ENCODE measurements around the gene ITGA2.
A peak's percentile ranks its signal among the peaks of the same experiment; 100 is the strongest.
"Not testable (repeated sequence)": the region's sequence is repeated elsewhere in the genome, so short reads cannot be mapped to it uniquely, and the experiment has no call there.

Gene ITGA2

GRCh38 chr5:53092242-53092641, 103.1 kb downstream of the ITGA2 start:
- H3K9me3 Mint-ChIP-seq: no peaks in the 10 kb centered on the region
- H3K36me3 Mint-ChIP-seq (ENCODE audit: low read depth): peaks cover 34% of the 10 kb centered on the region
- DNase-seq (ENCODE audit: low spot score): no peak
- H3K27ac Mint-ChIP-seq: no peak overlapping the region
- H3K27me3 Mint-ChIP-seq (ENCODE audit: low read depth): peaks cover 6% of the 10 kb centered on the region
- peaks cover 43% of the 10 kb centered on the region for H3K4me1 Mint-ChIP-seq (ENCODE audit: low read depth)
- no peak overlapping the region for H3K4me3 Mint-ChIP-seq

DNA sequence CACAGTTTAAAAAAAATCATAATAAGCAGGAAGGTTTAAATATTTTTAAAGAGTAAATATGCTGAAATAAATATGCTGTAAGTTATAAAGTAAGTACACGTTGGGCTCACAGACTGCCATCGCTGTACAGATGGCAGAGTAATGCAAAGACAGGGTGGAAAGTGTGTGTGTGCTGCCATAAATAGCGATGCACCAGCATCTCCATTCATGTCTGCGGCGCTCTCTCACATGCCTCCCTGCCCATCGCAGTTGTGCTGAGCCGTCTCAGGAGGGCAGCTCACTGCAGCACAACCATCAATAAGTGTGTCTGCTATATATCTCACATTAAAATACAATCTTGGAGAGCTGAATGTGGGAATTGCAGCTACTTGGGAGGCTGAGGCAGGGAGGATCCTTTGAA, 106.1 kb downstream of the ITGA2 start:
- Mint-ChIP-seq H3K4me3 (no peak overlapping the region), H3K27ac (no peak overlapping the region), H3K9me3 (no peaks in the 10 kb centered on the region), H3K27me3 (ENCODE audit: low read depth) (peaks cover 3% of the 10 kb centered on the region), H3K36me3 (ENCODE audit: low read depth) (peaks cover 44% of the 10 kb centered on the region), H3K4me1 (ENCODE audit: low read depth) (peaks cover 24% of the 10 kb centered on the region)
- no peak for DNase-seq (ENCODE audit: low spot score)

DNA sequence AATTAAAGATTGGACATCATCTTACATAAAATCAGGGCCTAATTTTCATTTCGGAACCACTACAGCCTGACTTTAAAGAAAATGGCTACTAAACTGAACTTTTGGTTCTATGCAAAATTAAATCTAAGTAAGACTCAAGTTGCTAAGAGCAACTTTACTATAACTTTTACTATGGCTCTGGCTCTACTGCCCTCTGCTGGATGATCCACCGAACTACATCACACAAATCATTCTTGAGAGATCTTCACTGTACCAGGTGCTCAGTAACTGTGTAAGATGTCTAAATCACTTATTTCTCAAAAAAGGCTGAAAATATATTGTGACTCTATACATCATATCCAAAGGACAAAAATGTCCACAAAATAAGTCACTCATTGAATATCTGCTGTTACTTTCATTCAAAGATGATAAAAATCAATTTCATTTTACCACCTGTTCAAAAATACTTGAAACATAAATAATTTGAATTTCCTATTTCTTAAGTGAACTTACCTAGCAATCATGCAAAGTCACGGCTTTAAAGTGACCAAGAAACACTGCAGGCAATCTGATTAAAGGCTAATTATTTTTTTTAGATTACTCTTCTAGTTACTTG, 106.9 kb downstream of the ITGA2 start:
- no peak overlapping the region for H3K27ac Mint-ChIP-seq
- peaks cover 18% of the 10 kb centered on the region for H3K4me1 Mint-ChIP-seq (ENCODE audit: low read depth)
- H3K9me3 Mint-ChIP-seq: no peaks in the 10 kb centered on the region
- peaks cover 39% of the 10 kb centered on the region for H3K36me3 Mint-ChIP-seq (ENCODE audit: low read depth)
- peak; percentile 55 for DNase-seq (ENCODE audit: low spot score)
- H3K27me3 Mint-ChIP-seq (ENCODE audit: low read depth): no peaks in the 10 kb centered on the region
- H3K4me3 Mint-ChIP-seq: no peak overlapping the region

- peaks cover 13% of the 10 kb centered on the region for H3K4me1 Mint-ChIP-seq (ENCODE audit: low read depth)
- peaks cover 49% of the 10 kb centered on the region for H3K36me3 Mint-ChIP-seq (ENCODE audit: low read depth)
- no peak overlapping the region for H3K27ac Mint-ChIP-seq
- no peak for DNase-seq (ENCODE audit: low spot score)
- no peaks in the 10 kb centered on the region for H3K27me3 Mint-ChIP-seq (ENCODE audit: low read depth)
- no peak overlapping the region for H3K4me3 Mint-ChIP-seq
- H3K9me3 Mint-ChIP-seq: no peaks in the 10 kb centered on the region
These were observed 110.4 kb downstream of the ITGA2 start for GRCh38 chr5:53099546-53099945.

DNA sequence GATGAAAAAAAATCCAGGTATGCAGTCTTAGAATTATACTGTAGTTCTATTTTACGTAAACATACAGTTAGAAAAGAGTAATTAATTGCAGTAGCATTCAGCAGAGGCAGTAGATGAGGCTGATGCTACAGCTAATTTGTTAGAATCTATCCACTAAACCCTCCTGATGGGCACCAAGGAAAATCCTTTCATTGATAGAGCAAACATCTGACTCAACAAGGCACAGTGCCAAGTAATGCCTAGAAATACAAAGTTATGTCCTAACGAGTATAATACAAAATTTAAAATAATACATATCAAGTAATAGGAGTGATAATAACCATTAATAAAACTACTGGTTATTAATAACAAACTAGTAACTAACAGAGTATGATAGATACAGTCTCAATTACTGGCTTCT, 111.5 kb downstream of the ITGA2 start:
- Mint-ChIP-seq H3K4me1 (ENCODE audit: low read depth) (peaks cover 12% of the 10 kb centered on the region), H3K4me3 (no peak overlapping the region), H3K36me3 (ENCODE audit: low read depth) (peaks cover 55% of the 10 kb centered on the region), H3K27ac (no peak overlapping the region), H3K27me3 (ENCODE audit: low read depth) (no peaks in the 10 kb centered on the region), H3K9me3 (no peaks in the 10 kb centered on the region)
- DNase-seq (ENCODE audit: low spot score): no peak

DNA sequence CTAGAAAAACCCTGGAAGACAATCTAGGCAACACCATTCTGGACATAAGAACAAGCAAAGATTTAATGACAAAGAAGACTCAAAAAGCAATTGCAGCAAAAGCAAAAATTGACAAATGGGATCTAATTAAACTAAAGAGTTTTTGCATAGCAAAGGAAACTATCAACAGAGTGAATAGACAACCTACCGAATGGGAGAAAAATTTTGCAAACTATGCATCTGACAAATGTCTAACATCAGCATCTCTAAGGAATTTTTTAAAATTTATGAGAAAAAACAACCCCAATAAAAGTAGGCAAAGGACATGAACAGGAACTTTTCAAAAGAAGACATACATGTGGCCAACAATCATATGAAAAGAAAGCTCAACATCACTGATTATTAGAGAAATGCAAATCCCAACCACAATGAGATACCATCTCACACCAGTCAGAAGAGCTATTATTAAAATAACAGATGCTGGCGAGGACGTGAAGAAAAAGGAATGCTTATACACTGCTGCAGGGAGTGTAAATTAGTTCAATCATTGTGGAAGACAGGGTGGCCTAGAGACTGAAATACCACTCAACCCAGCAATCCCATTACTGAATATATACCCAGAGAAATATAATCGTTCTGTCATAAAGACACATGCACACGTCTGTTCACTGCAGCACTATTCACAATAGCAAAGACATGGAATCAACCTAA, 116.6 kb downstream of the ITGA2 start:
- Mint-ChIP-seq H3K36me3 (ENCODE audit: low read depth) (peaks cover 43% of the 10 kb centered on the region), H3K4me1 (ENCODE audit: low read depth) (peaks cover 32% of the 10 kb centered on the region), H3K9me3 (no peaks in the 10 kb centered on the region), H3K27ac (no peak overlapping the region), H3K27me3 (ENCODE audit: low read depth) (no peaks in the 10 kb centered on the region), H3K4me3 (no peak overlapping the region)
- DNase-seq (ENCODE audit: low spot score): no peak

DNA sequence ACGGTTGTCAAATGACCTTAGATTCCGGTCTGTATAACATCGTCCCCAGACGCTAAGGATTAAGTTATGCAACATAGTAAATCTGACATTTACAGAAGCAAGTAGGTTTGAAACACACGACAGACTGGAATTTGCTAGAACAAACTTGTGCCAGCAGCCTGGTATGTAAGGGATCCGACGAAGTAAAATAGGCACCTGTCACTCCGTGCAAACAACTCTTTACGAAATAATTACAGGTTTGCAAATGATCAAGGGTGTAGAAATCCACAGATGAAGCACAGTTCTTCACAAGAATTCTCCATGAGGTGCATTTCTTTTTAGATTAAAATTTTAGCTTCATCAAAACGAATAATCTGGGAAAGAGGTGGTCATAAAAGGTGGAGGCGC, 119.9 kb downstream of the ITGA2 start:
- H3K27ac Mint-ChIP-seq: peak overlapping the region; percentile 74
- H3K27me3 Mint-ChIP-seq (ENCODE audit: low read depth): no peaks in the 10 kb centered on the region
- peaks cover 30% of the 10 kb centered on the region for H3K4me1 Mint-ChIP-seq (ENCODE audit: low read depth)
- H3K4me3 Mint-ChIP-seq: peak overlapping the region; percentile 90
- no peak for DNase-seq (ENCODE audit: low spot score)
- peaks cover 22% of the 10 kb centered on the region for H3K36me3 Mint-ChIP-seq (ENCODE audit: low read depth)
- H3K9me3 Mint-ChIP-seq: no peaks in the 10 kb centered on the region

- Mint-ChIP-seq H3K27me3 (ENCODE audit: low read depth) (no peaks in the 10 kb centered on the region), H3K36me3 (ENCODE audit: low read depth) (peaks cover 22% of the 10 kb centered on the region), H3K9me3 (no peaks in the 10 kb centered on the region), H3K4me3 (peak within 1 kb of the TSS; percentile 90), H3K27ac (peak within 1 kb of the TSS; percentile 76), H3K4me1 (ENCODE audit: low read depth) (peaks cover 30% of the 10 kb centered on the region)
- peak; percentile 92 for DNase-seq (ENCODE audit: low spot score)
These were observed 120.4 kb downstream of the ITGA2 start, which contains the start of gene MOCS2 for GRCh38 chr5:53109443-53110127. TSS of gene MOCS2 (minus strand) at chr5:53109757. CDS start at chr5:53107174, 2,583 bp downstream.

DNA sequence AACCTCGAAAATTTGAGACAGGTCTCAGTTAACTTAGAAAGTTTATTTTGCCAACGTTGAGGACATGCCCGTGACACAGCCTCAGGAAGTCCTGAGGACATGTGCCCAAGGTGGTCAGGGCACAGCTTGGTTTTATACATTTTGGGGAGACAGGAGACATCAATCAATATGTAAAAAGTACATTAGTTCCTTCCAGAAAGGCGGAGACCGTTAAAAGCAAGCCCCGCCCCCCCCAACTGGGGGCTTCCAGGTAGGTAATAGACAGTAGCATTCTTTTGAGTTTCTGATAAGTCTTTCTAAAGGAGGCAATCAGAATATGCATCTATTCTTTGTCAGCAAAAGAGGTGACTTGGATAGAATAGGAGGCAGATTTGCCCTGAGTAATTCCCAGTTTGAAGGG, 121.0 kb downstream of the ITGA2 start:
- Mint-ChIP-seq H3K9me3 (no peaks in the 10 kb centered on the region), H3K4me1 (ENCODE audit: low read depth) (peaks cover 29% of the 10 kb centered on the region), H3K36me3 (ENCODE audit: low read depth) (peaks cover 21% of the 10 kb centered on the region), H3K27me3 (ENCODE audit: low read depth) (no peaks in the 10 kb centered on the region), H3K27ac (peak overlapping the region; percentile 76), H3K4me3 (peak overlapping the region; percentile 90)
- no peak for DNase-seq (ENCODE audit: low spot score)

GRCh38 chr5:53111139-53111538, 122.0 kb downstream of the ITGA2 start:
- Mint-ChIP-seq H3K27me3 (ENCODE audit: low read depth) (no peaks in the 10 kb centered on the region), H3K4me1 (ENCODE audit: low read depth) (peaks cover 20% of the 10 kb centered on the region), H3K4me3 (peak overlapping the region; percentile 90), H3K36me3 (ENCODE audit: low read depth) (peaks cover 12% of the 10 kb centered on the region), H3K27ac (no peak overlapping the region), H3K9me3 (no peaks in the 10 kb centered on the region)
- no peak for DNase-seq (ENCODE audit: low spot score)

GRCh38 chr5:53112307-53112706, 123.2 kb downstream of the ITGA2 start:
- not testable (repeated sequence) for H3K36me3 Mint-ChIP-seq (ENCODE audit: low read depth); H3K27ac Mint-ChIP-seq

DNA sequence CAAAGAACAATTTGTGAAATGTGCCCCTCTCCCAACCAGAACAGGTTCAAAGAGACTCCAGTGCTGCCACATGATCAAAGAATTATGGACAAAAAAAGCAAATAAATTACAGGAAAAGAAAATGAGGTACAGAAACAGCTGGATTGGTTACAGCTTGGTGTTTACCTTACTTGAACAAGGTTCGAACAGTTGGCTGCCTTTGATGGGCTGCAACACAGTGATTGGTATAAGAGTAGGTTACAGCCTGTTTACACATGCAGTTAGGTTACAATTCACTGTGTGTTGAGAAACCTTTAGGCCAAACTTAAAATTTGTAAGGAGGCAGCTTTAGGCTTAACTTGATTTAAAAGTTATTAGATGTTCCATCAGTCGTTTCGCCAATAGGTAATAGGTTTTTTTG, 123.8 kb downstream of the ITGA2 start:
- Mint-ChIP-seq H3K36me3 (ENCODE audit: low read depth) (no peaks in the 10 kb centered on the region), H3K4me3 (no peak overlapping the region), H3K27ac (no peak overlapping the region), H3K4me1 (ENCODE audit: low read depth) (peaks cover 15% of the 10 kb centered on the region), H3K9me3 (no peaks in the 10 kb centered on the region), H3K27me3 (ENCODE audit: low read depth) (peaks cover 2% of the 10 kb centered on the region)
- DNase-seq (ENCODE audit: low spot score): no peak

More at GRCh38 chr5:53112307-53112706, 123.2 kb downstream of the ITGA2 start:
- not testable (repeated sequence) for DNase-seq (ENCODE audit: low spot score); H3K4me3 Mint-ChIP-seq; H3K27me3 Mint-ChIP-seq (ENCODE audit: low read depth); H3K9me3 Mint-ChIP-seq
- peaks cover 18% of the 10 kb centered on the region for H3K4me1 Mint-ChIP-seq (ENCODE audit: low read depth)

DNA sequence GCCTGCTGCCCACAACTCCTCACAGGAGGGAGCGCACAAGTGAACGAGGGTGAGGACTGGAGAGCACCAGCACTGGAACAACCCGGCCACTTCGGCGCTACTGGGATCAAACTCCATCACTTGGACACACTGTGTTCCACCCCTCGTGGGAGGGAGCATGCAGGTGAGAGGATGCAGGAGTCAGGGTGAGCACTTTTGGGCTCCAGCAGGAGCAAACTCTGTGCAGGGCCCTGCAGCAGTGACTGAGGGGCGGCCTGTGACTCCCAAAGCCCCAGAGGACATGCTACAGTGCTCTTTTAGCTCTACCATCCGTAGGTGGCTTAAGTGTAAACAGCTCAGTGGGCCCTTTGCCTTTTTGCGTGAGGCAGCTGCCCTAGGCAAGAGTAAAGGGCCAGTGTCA, 124.8 kb downstream of the ITGA2 start:
- no peaks in the 10 kb centered on the region for H3K9me3 Mint-ChIP-seq
- peaks cover 10% of the 10 kb centered on the region for H3K4me1 Mint-ChIP-seq (ENCODE audit: low read depth)
- H3K27me3 Mint-ChIP-seq (ENCODE audit: low read depth): peaks cover 7% of the 10 kb centered on the region
- H3K36me3 Mint-ChIP-seq (ENCODE audit: low read depth): no peaks in the 10 kb centered on the region
- H3K27ac Mint-ChIP-seq: no peak overlapping the region
- no peak overlapping the region for H3K4me3 Mint-ChIP-seq
- DNase-seq (ENCODE audit: low spot score): no peak

- no peak for DNase-seq (ENCODE audit: low spot score)
- Mint-ChIP-seq H3K4me1 (ENCODE audit: low read depth) (peaks cover 6% of the 10 kb centered on the region), H3K27ac (no peak overlapping the region), H3K27me3 (ENCODE audit: low read depth) (peaks cover 7% of the 10 kb centered on the region), H3K36me3 (ENCODE audit: low read depth) (no peaks in the 10 kb centered on the region), H3K9me3 (no peaks in the 10 kb centered on the region), H3K4me3 (no peak overlapping the region)
These were observed 125.8 kb downstream of the ITGA2 start for GRCh38 chr5:53114988-53115387.
